SH-SY5Y (cell line): ENCODE results near the gene CCDC134.

Experiments used
- GATA2 ChIP-seq: IDR thresholded peaks from 2 replicates; pipeline ENCODE4 v1.6.1; 2011; ENCODE audit warnings: mild to moderate bottlenecking, low read depth, low read length
- GATA3 ChIP-seq: IDR thresholded peaks from 2 replicates; pipeline ENCODE4 v1.6.1; 2011; ENCODE audit warnings: low read depth, mild to moderate bottlenecking, low read length, moderate library complexity

CCDC134 gene

DNA sequence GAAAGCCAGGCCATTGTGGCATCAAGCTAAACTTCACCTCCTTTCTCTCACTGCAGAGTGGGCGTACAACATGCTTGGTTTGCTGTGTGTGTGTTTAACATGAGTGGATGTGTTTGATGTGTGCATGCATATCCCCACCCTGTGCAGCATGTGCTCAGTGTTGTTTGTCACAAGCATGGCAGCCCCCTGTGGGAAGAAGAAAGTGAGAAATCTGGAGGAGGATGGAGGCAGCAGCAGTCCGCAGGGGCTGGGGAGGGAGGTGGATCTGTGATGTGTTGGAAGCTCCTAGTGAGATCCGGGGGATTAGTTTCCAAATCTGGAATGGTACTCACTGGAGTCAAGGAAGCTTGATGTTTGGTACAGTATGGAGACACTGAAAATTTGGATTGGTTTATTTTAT, 24.1 kb upstream of the CCDC134 start:
- no peak for TF ChIP-seq GATA3
- TF ChIP-seq GATA2 = no peak

DNA sequence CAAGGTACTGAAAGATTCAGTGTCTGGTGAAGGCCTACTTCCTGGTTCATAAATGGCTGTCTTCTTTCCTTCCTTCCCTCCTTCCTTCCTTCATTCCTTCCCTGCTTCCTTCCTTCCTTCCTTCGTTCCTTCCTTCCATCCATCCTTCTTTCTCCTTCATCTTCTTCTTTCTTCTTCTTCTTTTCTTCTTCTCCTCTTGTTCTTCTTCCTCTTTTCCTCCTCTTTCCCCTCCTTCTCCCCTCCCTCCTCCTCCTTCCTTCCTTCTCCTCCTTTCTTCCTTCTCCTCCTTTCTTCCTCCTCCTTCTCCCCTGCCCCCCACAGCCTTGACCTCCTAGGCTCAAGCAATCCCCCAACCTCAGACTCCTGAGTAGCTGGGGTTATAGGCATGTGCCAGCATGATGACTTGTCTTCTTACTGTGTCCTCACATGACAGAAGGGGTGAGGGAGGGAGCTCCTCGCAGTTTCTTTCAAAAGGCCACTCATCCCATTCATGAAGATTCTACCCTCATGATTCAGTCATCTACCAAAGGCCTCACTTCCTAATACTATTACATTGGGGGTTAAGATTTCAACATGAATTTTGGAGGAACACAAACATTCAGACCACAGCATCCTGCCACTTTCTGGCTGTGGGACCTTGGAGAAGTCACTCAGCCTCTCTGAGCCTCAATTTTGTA, 22.6 kb upstream of the CCDC134 start:
- TF ChIP-seq GATA3 (no peak), GATA2 (no peak)

DNA sequence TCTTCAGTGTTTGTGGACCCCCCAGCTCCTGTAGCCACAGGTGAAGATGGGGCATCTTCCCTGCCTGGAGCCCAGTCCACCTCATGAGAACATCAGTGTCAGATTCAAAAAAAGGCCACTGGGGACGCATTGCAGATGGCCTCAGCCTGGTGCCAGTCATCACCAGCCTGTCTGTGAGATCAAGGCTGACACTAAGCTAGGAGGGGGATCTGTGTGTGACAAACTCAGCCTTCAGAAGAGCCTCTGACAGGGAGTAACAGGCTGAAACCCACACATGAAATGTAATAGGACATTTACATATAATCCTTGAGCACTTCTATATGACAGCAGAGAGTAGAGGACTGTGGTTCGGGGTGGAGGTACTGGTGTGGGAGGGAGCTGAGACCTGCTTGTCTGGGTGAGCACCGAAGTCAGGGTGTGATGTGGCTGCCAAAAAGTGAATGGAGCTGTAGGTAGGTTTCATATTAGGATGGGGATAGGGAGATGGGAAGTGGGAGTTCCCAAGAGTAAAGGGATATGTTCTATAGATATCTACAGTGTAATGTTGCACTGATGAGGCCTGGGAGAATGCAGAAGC, 20.5 kb upstream of the CCDC134 start:
- TF ChIP-seq GATA3 = no peak
- TF ChIP-seq GATA2 = no peak

DNA sequence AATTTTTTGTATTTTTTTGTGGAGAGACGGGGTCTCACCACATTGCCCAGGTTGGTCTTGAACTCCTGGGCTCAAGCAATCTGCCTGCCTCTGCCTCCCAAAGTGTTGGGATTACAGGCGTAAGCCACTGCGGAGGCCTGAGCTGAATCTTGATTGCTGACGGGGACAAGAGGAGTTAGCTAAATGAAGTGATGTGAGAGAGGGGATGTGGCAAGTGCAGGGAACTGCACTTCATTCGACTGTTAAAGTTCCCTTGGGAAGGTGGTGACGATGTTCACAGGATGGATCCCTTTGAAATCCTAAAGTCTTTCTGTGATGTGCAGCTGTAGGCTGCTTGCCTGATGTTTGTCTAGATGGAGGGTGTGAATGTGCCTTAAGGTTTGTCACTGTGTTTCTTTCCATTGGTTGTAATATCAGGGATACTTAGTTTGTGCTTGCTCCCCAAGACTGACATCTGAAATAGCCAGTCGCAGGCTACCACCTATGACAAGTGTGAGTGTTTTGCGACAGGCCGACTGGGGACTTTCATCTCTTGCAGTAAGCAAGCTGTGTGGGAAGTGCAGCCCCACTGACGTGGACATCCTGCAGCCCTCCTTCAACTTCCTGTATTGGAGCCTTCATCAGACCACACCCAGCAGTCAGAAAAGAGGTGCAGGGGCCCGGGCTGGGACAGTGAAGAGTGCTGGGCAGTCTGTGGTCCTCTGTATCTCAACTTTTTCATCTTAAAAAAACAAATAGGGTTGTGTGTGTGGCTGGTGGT, 19.6 kb upstream of the CCDC134 start:
- TF ChIP-seq GATA3 = no peak
- no peak for TF ChIP-seq GATA2

DNA sequence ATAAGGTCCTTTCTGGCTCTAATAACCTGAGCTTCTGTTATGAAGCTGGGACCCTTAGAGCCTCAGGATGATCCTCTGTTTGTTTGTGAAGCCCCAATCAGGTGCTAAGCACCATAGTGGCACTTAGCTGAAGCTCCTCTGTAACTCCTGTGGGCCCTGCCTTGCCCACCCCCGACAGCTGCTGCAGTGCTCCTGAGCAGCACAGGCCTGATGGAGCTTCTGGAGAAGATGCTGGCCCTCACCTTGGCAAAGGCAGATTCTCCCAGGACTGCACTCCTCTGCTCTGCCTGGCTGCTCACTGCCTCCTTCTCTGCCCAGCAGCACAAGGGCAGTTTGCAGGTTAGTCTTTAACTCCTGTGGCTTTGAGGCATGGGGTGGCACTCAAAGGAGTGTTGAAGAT, 19.0 kb upstream of the CCDC134 start:
- TF ChIP-seq GATA2 (no peak), GATA3 (no peak)

DNA sequence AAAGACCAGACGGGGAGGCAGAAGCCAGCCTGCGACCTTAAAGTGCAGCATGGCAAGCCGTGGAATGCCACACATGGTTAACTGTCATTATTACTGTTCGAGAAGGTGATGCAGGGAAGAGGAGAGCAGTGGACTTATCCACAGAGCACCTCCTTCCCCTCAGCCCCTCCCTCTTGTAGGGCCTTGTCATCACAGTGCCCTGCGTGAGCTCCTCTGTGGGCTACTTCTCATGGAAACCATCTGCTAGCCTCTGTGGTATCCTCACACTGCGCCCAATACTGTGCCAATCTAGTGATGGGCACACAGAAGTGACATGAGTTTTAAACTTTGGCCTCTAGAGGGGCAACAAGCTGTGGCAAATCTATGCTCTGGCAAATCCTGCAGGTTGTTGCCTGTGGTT, 18.2 kb upstream of the CCDC134 start:
- TF ChIP-seq GATA3 (no peak), GATA2 (no peak)

DNA sequence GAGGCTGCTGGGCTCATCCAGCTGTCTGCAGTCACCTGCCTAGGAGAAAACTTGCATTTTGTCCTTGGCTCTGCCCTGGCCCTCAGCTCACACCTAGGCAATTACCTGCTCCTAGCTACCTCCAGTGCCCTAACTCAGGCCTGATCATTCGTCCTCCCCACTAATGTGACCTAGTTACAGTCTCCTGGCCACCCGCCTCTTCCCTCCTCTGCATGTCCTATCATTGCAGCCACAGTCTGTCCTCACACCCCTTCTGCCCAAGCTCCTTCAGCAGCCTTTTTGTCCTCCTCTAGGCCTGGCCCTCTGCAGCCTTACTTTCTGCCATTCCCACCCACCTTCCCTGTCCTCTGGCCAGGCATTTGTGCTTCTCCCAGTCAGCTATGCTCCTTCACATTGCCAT, 17.7 kb upstream of the CCDC134 start:
- TF ChIP-seq GATA2 (no peak), GATA3 (no peak)

DNA sequence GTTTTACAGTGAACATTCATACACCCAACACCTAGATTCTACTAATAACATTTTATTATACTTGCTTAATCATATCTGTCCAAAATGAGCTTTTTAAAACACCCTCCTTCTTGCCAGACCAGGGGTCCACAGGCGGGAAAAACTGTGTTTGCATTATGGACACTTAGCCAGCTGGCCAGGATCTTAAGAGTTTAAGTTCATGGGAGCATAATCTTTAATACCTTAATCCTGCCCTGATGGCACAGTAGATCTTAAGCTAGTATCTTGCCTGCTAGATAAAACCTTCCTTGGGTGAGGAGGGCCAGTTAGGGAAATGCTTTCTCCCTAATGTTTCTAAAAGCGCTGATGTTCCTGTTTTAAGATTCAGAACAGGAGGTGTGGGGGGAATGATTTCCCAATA, 13.1 kb upstream of the CCDC134 start:
- no peak for TF ChIP-seq GATA2
- TF ChIP-seq GATA3 = no peak

DNA sequence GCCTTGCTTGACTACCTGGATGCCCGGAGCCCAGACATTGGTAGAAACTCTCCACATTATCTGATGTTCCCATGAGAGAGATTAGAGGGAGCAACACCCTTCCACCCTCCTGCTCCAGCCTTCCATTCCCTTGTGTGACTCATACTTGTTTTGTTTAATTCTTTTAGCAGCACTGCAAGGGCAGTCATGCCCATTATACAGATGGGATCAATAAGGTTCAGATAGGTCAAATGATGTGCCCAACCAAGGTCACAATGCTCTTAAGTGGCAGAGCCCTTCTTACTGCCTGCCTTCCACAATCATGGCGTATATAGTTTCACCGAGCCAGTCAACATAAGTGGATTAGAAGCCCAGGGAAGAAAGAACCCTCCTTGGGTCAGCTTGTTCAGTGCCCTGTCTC, 6.6 kb upstream of the CCDC134 start:
- TF ChIP-seq GATA2 (no peak), GATA3 (no peak)

DNA sequence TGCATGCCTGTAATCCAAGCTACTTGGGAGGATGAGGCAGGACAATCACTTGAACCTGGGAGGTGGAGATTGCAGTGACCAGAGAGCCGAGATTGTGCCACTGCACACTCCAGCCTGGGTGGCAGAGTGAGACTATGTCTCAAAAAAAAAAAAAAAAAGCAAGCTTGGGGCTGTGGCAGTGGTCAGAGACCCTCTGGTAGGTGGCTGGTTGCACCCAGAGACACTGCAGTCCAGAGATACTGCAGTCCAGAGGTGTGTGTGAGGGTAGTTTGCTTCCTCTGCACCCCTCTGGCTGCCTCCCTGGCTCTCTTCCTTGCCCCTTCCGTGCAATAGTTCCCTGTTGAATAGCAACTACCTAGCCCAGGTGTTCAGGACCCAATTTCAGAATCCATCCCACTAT, 1.7 kb upstream of the CCDC134 start:
- TF ChIP-seq GATA2 = no peak
- TF ChIP-seq GATA3 = no peak

DNA sequence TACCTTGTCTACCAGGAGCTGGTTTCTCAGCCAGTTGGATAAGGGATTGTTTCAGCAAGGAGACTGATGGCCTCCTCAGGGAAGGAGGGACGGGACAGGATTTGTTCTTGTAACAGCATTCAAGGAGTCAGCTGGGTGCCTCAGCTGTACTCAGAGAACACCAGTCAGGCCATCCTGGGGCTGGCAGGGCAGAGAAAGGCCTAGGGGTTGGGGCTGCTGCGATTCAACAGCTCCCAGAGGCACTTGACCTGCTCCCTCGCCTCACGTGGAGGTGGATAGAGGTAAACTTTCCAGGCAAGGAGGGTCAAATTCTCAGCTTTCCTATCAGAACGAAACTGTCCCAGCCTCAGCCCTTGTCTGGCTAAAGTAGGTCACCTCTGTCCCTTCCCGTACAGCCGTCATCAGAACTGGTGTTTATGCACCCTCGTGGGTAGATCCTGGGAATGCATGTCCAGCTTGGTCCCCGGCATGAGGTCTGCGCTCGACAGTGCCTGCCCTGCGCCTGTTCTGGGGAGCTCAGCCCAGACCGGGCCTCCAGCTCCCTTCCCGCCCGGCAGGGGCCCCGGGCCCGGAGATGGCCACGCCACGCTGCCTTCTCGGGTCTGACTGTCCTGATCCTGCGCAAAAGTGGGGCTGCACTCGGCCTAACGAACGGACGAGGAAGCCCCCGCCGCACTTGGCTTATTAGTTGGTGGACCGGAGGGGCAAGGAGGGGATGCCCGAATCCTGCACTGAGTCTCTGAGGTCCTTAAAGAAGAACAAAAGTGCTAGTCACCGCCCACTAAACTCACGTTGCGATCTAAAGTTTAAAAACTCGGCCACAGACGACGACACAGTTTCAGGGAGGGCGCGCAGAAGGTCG, 762 bp upstream of the CCDC134 start:
- TF ChIP-seq GATA2 (no peak), GATA3 (no peak)

DNA sequence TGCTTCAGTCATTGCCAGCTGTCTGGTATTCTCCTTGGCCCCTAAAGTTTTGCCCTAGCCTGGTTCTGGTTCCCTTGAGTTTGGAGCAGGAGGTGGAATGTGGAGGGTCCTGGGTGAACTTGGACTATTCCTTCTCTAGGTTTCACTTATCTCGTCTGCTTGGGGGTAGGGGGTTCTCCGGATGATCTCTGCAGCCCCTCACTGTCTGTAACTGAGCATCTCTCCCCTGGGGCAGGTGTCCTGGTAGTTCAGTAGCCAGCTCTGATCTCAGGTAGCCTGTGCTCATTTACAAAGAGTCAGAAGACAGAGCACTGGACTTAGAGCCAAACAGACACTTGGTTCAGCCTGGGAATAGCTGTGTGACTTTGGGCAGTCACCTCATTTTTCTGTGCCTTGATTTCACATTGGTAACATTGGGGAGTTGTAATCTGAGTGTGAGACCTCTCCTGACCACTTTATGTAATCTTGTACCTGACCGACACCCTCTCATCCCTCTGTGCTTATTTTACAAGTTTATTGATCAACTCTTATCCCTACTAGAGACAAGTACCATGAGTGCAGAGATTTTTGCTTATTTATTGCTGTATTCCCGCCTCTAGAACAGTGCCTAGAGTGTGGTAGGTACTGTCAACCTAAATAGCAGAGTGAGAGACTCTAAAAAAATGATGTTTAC, 804 bp downstream of the CCDC134 start:
- TF ChIP-seq GATA3 (no peak), GATA2 (no peak)

DNA sequence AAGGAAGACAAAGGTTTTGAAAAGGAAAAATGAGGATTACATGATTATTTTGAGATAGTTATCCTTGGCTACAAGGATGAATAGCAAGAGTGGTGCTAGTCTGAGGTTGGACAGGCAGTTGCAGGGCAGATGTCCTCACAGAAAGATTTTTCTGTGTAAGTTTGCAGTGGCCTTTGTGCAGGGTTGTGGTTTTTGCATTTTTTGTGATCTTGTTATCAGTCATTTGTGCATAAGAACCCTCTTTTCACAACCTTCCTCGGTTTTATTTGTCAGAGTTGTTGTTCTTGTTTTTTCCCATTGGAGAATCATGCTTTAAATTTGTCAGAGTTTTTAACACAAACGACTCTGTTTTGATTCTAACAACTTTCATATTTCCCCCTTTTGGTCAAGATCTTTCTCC, 1.4 kb downstream of the CCDC134 start:
- TF ChIP-seq GATA2 (no peak), GATA3 (no peak)

DNA sequence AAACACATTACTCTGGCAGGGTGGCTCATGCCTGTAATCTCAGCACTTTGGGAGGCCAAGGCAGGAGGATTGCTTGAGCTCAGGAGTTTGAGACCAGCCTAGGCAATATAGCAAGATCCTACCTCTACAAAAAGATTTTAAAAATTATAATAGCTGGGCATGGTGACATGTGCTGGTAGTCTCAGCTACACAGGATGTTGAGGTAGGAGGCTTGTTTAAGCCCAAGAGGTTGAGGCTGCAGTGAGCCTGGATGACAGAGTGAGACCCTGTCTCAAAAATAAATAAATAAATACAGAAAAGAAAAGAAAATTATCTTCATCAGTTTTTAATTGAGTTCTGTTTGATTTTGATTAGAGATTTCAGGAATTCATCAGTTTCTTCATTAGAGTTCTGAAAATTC, 5.2 kb downstream of the CCDC134 start:
- TF ChIP-seq GATA3 (no peak), GATA2 (no peak)
